ENCODE measurements around the gene TOMM6.
"Not testable (repeated sequence)": the region's sequence is repeated elsewhere in the genome, so short reads cannot be mapped to it uniquely, and the experiment has no call there.

The TOMM6 gene

DNA sequence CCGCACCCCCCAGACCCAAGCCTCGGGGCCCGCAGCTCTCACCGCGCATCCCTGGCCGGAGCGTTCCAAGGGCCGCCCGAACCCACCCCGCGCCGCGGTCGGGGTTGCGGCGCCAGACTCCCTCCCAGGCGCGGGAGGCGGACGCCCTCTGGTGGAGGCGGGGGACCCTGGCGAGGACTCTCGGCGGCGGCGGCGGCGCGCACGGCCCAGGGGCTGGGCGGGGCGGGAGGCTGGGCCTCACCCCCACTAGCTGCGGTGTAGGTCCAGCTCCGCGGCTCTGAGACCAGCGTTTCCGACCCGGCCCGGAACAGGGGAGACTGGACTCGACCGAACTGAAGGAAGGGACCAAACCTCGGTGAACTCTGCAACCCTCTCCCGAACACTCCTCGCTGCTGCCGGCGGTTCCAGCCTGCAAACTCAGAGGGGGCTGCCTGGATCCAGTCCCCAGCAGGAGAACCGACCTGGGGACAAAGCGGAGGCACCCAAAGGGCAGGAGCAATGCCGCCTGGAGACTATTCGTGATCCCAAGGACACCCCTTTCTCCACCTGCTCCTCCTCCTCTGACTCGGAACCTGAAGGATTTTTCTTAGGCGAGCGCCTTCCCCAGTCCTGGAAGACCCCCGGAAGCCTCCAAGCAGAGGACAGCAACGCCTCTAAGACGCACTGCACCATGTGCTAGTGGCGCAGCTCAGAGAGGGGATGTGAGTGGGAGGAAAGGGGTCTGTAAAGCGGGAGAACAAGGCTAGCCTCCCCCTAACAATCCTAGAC, 859 bp upstream of the TOMM6 start:
- DNase-seq, result no peak

DNA sequence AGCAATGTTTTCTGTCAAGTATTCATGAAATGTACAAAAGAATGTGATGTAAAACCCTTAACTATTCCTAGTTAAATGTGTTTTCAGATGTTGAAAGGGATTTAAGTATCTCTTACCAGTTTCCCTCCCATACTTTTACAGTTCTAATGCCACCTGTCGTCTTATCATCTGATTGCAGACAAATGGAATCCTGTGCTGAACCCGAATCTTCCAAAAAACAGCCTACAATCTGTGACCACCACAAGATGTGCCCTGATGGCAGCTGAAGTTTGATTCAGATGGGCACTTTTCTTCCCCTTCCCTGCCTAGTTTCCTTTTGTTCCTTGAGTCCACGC, 1.9 kb downstream of the TOMM6 start:
- no peak for DNase-seq

DNA sequence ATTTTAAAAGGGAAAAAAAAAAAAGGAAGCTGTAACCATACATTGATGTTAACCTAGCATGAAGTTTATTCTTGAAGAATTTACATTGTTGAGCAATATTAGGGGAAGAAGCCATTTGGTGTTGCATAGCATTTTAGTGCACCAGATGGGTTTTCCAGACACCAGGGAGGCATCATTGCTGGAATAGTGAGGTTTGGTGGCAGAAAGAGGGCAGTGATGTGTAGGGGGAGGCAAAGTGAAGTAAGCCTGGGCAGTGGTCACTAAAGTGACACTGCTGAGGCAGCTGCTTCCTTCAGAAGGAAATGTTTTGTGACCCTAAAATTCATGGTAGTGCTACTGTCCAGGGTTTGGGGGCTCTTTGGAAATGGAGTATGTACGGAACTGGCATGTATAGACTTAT, 2.6 kb downstream of the TOMM6 start:
- DNase-seq, result no peak

- no peak for DNase-seq
These were observed 3.8 kb downstream of the TOMM6 start for GRCh38 chr6:41791305-41791704.

GRCh38 chr6:41791984-41792383, 4.5 kb downstream of the TOMM6 start:
- no peak for DNase-seq

- no peak for DNase-seq
These were observed 9.0 kb downstream of the TOMM6 start for GRCh38 chr6:41796474-41796873.

GRCh38 chr6:41798901-41799558, 11.5 kb downstream of the TOMM6 start:
- no peak for DNase-seq

DNA sequence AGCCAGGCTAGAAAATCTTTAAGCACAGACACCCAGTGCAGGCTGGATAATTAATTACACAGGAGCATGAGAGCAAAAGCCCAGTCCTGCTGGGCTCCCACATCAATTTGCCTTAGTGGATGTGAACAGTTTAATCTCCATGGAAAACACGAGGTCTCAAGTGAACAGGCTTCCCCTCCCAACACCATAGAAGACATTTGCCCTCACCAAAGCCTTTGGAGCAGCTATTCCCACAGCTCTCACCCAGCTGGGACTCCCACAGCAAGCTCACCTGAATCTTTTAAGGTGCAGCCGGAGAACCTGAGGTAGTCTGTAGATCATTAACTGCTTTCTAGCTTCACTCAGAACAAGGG, 12.0 kb downstream of the TOMM6 start:
- DNase-seq, result no peak

- no peak for DNase-seq
These were observed 13.9 kb downstream of the TOMM6 start for GRCh38 chr6:41801380-41801779.

DNA sequence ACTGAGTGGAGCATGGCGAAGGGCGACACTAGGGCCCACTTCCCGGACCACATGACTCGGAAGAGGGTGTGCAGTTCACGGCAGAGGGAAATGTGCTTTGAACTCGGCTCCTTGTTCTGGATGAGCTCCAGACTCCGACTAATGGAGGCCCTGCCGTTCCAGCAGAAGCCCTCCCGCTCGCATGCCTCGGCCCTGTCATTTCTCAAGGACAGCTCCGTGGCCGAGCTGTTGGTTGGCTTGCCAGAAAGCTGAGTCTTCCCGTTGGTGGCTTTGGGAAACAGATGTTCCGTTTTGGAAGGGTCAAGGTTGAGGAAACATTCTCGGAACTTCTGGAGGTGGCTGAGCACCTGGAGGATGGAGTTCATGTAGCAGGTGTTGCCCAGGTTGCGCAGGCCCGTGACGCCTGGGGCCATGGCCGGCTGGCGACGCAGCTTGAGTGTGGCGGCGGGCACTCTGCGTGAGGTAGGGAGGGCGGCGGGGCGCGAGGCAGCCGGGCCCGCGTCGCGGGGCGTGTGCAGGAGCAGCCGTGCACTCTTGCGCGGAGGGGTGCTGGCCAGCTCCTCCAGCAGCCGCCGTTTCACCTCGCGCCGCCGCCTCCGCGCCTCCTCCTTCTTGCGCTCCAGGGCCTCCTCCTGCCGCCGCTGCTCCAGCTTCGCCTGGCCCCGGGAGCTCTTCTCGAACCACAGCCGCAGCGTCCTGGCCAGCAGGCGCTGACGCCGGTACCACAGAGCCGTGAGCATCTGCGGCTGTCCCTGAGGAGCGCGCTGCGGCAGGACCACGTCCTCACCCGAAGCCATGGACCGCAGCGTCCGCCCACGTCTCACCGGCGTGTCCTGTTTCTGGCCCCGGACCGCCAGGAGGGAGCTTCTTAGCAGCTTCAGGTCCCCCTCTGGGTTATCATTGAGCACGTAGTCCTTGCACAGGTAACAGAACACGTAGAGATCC, 18.6 kb downstream of the TOMM6 start:
- DNase-seq, result no peak

- no peak for DNase-seq
These were observed 23.6 kb downstream of the TOMM6 start for GRCh38 chr6:41811095-41811494.

- DNase-seq, result not testable (repeated sequence)
These were observed 24.5 kb downstream of the TOMM6 start for GRCh38 chr6:41811946-41812345.

DNA sequence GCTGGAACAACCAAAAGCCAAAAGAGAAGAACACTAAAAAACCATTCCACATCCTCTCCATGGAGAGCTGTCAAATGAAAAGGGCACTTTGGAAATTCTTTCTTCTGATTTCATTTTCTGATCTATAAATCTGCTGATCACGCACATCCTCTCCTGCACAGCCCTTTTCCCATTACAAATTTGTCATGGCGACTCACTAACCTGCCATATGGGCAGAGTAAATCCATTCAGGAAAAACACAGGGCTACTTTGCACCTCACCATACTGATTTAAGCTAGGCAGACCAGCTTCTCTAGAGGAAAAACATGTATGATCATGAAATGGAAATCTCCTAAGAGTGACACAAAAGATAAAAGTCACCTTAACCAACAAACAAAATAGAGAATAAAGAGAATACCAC, 26.0 kb downstream of the TOMM6 start:
- DNase-seq, result no peak

- DNase-seq, result no peak
These were observed 26.5 kb downstream of the TOMM6 start for GRCh38 chr6:41813956-41814355.

GRCh38 chr6:41814629-41815028, 27.1 kb downstream of the TOMM6 start:
- no peak for DNase-seq

- no peak for DNase-seq
These were observed 28.1 kb downstream of the TOMM6 start for GRCh38 chr6:41815587-41815986.

GRCh38 chr6:41818271-41819054, 31.0 kb downstream of the TOMM6 start:
- no peak for DNase-seq

DNA sequence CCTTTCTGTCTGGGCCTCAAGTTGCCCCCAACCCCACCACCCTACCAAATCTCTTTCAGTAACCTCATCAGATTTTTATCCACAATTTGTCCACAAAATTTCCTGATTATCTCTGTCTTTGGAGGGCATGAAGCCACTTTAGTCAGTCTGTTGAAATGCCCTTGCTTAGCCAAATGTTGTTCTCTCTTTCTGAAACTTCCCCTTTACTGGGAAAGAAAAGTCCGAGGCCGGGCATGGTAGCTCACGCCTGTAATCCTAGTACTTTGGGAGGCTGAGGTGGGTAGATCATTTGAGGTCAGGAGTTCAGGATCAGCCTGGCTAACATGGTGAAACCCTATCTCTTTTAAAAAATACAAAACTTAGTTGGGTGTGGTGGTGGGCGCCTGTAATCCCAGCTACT, 33.8 kb downstream of the TOMM6 start:
- no peak for DNase-seq

DNA sequence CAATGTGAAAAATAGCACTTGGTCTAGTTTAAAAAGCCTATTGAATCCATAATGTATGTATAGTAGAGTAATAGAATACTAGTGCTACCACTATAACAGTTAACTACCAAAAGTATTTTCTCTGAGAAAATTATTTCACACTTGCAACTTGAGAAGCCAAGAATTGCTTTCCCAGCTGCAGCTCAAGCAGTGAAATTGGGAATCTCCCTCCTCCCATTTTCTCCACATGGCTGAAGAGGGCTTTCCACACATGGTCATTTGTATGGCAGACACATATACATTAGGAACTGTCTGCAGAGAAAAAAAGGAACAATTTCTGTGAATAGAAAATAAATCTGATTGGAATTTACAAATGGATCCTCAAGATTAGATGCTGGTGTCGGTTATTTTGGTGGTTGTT, 34.5 kb downstream of the TOMM6 start:
- DNase-seq, result no peak

DNA sequence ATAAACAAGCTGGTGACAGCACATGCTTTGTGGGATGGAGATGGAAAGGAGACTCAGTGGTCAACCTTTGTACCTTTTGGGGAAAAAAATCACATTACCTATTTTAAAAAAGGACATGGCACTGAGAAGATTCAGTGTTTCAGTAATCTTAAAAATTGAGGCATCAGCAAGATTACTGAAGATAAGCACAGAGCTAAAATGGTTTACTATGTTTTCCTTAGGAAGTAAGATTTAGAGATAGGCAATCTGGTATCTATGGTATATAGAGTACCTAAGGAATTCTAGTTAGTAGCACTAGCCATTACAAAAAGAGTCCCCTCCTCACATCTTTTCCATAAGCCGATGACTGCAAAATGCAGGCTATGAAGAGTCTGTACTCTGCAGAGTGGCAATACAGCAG, 35.7 kb downstream of the TOMM6 start:
- no peak for DNase-seq

DNA sequence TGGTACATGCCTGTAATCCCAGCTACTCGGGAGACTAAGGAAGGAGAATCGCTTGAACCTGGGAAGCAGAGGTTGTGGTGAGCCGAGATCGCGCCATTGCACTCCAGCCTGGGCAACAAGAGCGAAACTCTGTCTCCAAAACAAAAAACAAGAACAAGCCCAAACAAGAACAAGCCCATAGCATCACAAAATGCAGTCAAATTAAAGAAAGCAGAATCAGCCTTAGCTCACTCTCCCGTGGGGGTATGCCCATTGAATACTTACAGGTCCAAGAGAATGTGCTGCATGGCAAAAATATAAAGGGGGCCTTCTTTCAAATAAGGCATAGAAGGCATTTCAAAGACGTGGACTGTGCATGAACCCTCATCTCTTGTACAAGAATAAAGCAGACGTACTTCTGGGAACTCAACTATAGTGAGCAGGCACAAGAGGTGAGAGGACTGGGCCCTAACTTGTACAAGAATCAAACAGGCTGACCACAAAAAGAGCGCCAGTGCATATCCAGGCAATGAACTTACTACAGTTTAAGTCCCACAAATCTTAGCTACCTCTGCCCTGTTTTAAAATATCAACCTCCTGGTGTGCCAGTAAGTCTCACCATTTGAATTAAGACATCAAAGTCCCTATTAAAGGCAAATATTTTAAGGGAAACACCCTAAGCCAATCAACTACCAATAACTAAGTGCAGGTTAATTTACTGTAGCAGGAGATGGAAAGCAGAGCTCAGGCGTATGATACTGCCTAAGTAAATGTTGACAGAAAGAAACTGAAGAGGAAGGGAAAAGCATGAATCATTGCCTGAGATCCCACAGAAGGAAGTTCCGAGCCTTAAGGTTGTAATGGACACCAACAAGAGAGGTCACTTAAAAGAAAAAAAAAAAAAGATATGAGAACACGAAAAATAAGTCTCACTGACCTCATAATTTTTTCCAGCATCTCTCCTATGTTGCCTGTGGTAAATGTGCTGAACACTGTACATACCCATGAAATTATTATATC, 37.4 kb downstream of the TOMM6 start:
- DNase-seq, result no peak

Measured in NCI-H1436 treated with DMSO at 0.1 percent for 48 hours (cell line).